Measurements from ENCODE around the gene CXCL16.

The CXCL16 gene

GRCh38 chr17:4750606-4751005 lies 10.9 kb upstream of the CXCL16 start:
- DNase-seq = no peak

- no peak for DNase-seq
Measured at GRCh38 chr17:4748686-4749085, 9.0 kb upstream of the CXCL16 start.

- DNase-seq = no peak
Measured at GRCh38 chr17:4747847-4748246, 8.1 kb upstream of the CXCL16 start.

- no peak for DNase-seq
Measured at GRCh38 chr17:4744999-4745969, 5.6 kb upstream of the CXCL16 start.

- no peak for DNase-seq
Measured at GRCh38 chr17:4743898-4744297, 4.2 kb upstream of the CXCL16 start.

GRCh38 chr17:4743216-4743615 lies 3.5 kb upstream of the CXCL16 start:
- no peak for DNase-seq

- DNase-seq = no peak
Measured at GRCh38 chr17:4742629-4743028, 2.9 kb upstream of the CXCL16 start.

- DNase-seq = no peak
Measured at GRCh38 chr17:4742133-4742532, 2.4 kb upstream of the CXCL16 start.

GRCh38 chr17:4741544-4741943 lies 1.8 kb upstream of the CXCL16 start:
- DNase-seq = no peak

- DNase-seq = no peak
Measured at GRCh38 chr17:4740584-4740983, 856 bp upstream of the CXCL16 start.

GRCh38 chr17:4740025-4740351 lies 260 bp upstream of the CXCL16 start:
- no peak for DNase-seq

- DNase-seq = peak; percentile 23
Measured at GRCh38 chr17:4738136-4739121, 1.3 kb downstream of the CXCL16 start.

- DNase-seq = no peak
Measured at GRCh38 chr17:4735876-4736651, 3.7 kb downstream of the CXCL16 start.

GRCh38 chr17:4734857-4735475 lies 4.8 kb downstream of the CXCL16 start:
- DNase-seq = no peak

GRCh38 chr17:4733073-4733531 lies 6.6 kb downstream of the CXCL16 start:
- DNase-seq = no peak

GRCh38 chr17:4728124-4728523 lies 11.6 kb downstream of the CXCL16 start:
- DNase-seq = no peak

GRCh38 chr17:4725646-4726310 lies 13.9 kb downstream of the CXCL16 start:
- no peak for DNase-seq

GRCh38 chr17:4724650-4725049 lies 15.1 kb downstream of the CXCL16 start:
- DNase-seq = no peak

GRCh38 chr17:4722678-4723240 lies 17.0 kb downstream of the CXCL16 start:
- DNase-seq = no peak

- peak; percentile 83 for DNase-seq
Measured at GRCh38 chr17:4721203-4722135, 18.3 kb downstream of the CXCL16 start.
